GM12891 (cell line): ENCODE data around the gene CFAP74.

Experiments used
- POLR2A ChIP-seq: IDR thresholded peaks from 2 replicates; pipeline ENCODE4 v1.6.1; 2011; ENCODE audit warnings: low read depth, low read length, control low read depth
- POLR2AphosphoS5 ChIP-seq: IDR thresholded peaks from 2 replicates; pipeline ENCODE4 v1.6.1; 2011; ENCODE audit warnings: low read depth, low read length, control low read depth
- POU2F2 ChIP-seq: IDR thresholded peaks from 2 replicates; pipeline ENCODE4 v1.6.1; 2011; ENCODE audit warnings: low read depth, mild to moderate bottlenecking, control low read depth, low read length, moderate library complexity
- TAF1 ChIP-seq: IDR thresholded peaks from 2 replicates; pipeline ENCODE4 v1.6.1; 2011; ENCODE audit warnings: low read depth, low read length, control low read depth

GRCh38 chr1:1929102-1929638 lies 74.4 kb downstream of the CFAP74 start:
- TF ChIP-seq TAF1 (no peak), POU2F2 (no peak), POLR2AphosphoS5 (no peak), POLR2A (no peak)
